Activated CD4-positive, alpha-beta T cell treated with anti-CD3 and anti-CD28 coated beads, Interleukin-2, amount 50 U/mL, for 4 hours (primary cell): ENCODE measurements around the gene MMP1.

Experiments
- DNase-seq, 2 experiments: peaks; one replicate each; pipeline ENCODE4 v3.0.0-alpha.2; 2020

Gene MMP1

GRCh38 chr11:102802341-102802740, 4.4 kb upstream of the MMP1 start:
- DNase-seq: no peak

- DNase-seq: no peak
Measured at GRCh38 chr11:102800767-102801166, 2.8 kb upstream of the MMP1 start.

- no peak for DNase-seq
Measured at GRCh38 chr11:102799681-102800340, 1.9 kb upstream of the MMP1 start.

GRCh38 chr11:102794382-102794781, 3.6 kb downstream of the MMP1 start:
- no peak for DNase-seq

GRCh38 chr11:102793677-102794290, 4.2 kb downstream of the MMP1 start:
- DNase-seq: no peak

GRCh38 chr11:102792604-102793003, 5.4 kb downstream of the MMP1 start:
- no peak for DNase-seq

GRCh38 chr11:102791271-102792036, 6.5 kb downstream of the MMP1 start:
- no peak for DNase-seq

GRCh38 chr11:102788334-102788995, 9.5 kb downstream of the MMP1 start:
- no peak for DNase-seq

GRCh38 chr11:102784380-102784779, 13.6 kb downstream of the MMP1 start:
- DNase-seq: no peak

GRCh38 chr11:102783720-102784119, 14.2 kb downstream of the MMP1 start:
- DNase-seq: no peak

GRCh38 chr11:102783016-102783415, 14.9 kb downstream of the MMP1 start:
- DNase-seq: no peak

GRCh38 chr11:102781676-102782075, 16.3 kb downstream of the MMP1 start:
- DNase-seq: no peak

GRCh38 chr11:102780491-102780918, 17.5 kb downstream of the MMP1 start, which contains the start of gene MMP10:
TSS of gene MMP10 (minus strand) at chr11:102780628. CDS start at chr11:102780591, 37 bp downstream.
- DNase-seq: no peak

GRCh38 chr11:102776454-102776853, 21.5 kb downstream of the MMP1 start:
- no peak for DNase-seq

GRCh38 chr11:102773386-102773785, 24.6 kb downstream of the MMP1 start:
- no peak for DNase-seq

- no peak for DNase-seq
Measured at GRCh38 chr11:102771351-102771750, 26.6 kb downstream of the MMP1 start.

GRCh38 chr11:102770191-102770590, 27.8 kb downstream of the MMP1 start:
- DNase-seq: no peak

GRCh38 chr11:102767800-102768199, 30.2 kb downstream of the MMP1 start:
- no peak for DNase-seq

- DNase-seq: no peak
Measured at GRCh38 chr11:102763440-102763839, 34.5 kb downstream of the MMP1 start.

- no peak for DNase-seq
Measured at GRCh38 chr11:102762361-102762767, 35.6 kb downstream of the MMP1 start.

GRCh38 chr11:102761646-102762238, 36.2 kb downstream of the MMP1 start:
- DNase-seq: no peak

- DNase-seq: no peak
Measured at GRCh38 chr11:102760344-102761035, 37.5 kb downstream of the MMP1 start.
